GM21447 (cell line): Measurements from ENCODE around the gene SH3BP2.
"Not testable (repeated sequence)": the region's sequence is repeated elsewhere in the genome, so short reads cannot be mapped to it uniquely, and the experiment has no call there.

Experiments
- ATAC-seq: cut with Tn5 transposase; IDR thresholded peaks from one replicate; pipeline ENCODE4 v1.9.1; 2021; ENCODE audit not compliant: unreplicated experiment

SH3BP2 gene

GRCh38 chr4:2762486-2763370, 30.2 kb upstream of the SH3BP2 start:
- not testable (repeated sequence) for ATAC-seq

GRCh38 chr4:2763511-2763967, 29.3 kb upstream of the SH3BP2 start:
- no peak for ATAC-seq

- no peak for ATAC-seq
These were observed 26.9 kb upstream of the SH3BP2 start for GRCh38 chr4:2765832-2766526.

GRCh38 chr4:2767046-2767704, 25.7 kb upstream of the SH3BP2 start:
- ATAC-seq = no peak

- no peak for ATAC-seq
These were observed 25.2 kb upstream of the SH3BP2 start for GRCh38 chr4:2767705-2768074.

- no peak for ATAC-seq
These were observed 24.8 kb upstream of the SH3BP2 start for GRCh38 chr4:2768124-2768523.

- no peak for ATAC-seq
These were observed 24.0 kb upstream of the SH3BP2 start for GRCh38 chr4:2768921-2769336.

GRCh38 chr4:2771264-2771663, 21.6 kb upstream of the SH3BP2 start:
- no peak for ATAC-seq

GRCh38 chr4:2780643-2781042, 12.2 kb upstream of the SH3BP2 start:
- not testable (repeated sequence) for ATAC-seq

- no peak for ATAC-seq
These were observed 11.0 kb upstream of the SH3BP2 start for GRCh38 chr4:2781911-2782310.

GRCh38 chr4:2783790-2784189, 9.1 kb upstream of the SH3BP2 start:
- no peak for ATAC-seq

- no peak for ATAC-seq
These were observed 7.3 kb upstream of the SH3BP2 start for GRCh38 chr4:2785613-2786012.

GRCh38 chr4:2786152-2786671, 6.7 kb upstream of the SH3BP2 start:
- no peak for ATAC-seq

GRCh38 chr4:2786794-2787229, 6.1 kb upstream of the SH3BP2 start:
- ATAC-seq = no peak

- ATAC-seq = peak; percentile 69
These were observed 5.4 kb upstream of the SH3BP2 start for GRCh38 chr4:2787230-2788100.

- no peak for ATAC-seq
These were observed 4.8 kb upstream of the SH3BP2 start for GRCh38 chr4:2788101-2788500.

- ATAC-seq = no peak
These were observed 4.3 kb upstream of the SH3BP2 start for GRCh38 chr4:2788532-2789103.

- ATAC-seq = no peak
These were observed 3.5 kb upstream of the SH3BP2 start for GRCh38 chr4:2789351-2789750.

- no peak for ATAC-seq
These were observed 2.9 kb upstream of the SH3BP2 start for GRCh38 chr4:2789793-2790582.
